GM12874 (cell line): ENCODE measurements around the gene FMN1.

Experiments used
- TF ChIP-seq, protein P1 (sequence below): IDR thresholded peaks from 2 replicates; pipeline ENCODE4 v1.5.1; 2011; ENCODE audit warnings: low read depth, mild to moderate bottlenecking, control low read depth, low read length, moderate library complexity; ENCODE audit not compliant: insufficient read depth

The FMN1 gene

DNA sequence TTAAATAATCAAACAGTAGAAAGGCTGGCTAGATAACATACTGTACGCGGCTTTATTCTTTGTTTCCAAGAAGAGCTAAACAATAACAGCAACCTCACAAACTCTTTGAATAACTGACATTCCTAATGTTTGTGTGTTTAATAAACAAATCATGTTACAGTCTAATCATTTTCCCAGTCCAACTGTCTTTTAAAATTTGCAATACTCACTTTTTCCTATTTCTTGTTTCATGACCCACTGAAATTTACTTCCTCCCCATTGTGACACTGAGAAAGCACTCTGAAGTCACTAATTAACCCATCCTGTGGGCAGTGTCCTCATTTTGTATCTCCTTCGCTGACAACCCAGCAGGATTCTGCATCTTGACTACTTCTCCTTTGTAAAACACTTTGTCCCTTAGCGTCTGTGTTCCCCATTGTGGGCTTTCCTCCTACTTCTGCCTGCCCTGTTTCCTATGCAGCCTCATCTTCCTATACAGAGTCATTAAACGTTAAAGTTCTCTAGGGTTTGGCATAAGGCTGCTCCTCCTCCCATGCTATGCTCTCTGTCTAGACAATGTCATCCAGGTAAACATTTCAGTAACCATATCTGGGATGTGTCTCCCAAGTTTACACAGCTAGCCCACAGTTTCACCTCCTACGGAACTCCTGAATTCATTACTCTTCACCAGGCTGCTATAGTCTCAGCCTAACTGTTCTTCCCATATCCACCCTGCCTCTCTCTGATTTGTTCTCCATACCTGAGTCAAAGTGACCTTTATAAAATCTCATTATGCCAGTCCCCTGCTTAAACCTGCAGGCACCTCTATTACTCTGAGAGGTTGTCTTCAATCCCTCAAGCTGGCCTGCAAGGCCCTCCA lies 327.8 kb downstream of the FMN1 start:
- TF ChIP-seq, protein P1, sequence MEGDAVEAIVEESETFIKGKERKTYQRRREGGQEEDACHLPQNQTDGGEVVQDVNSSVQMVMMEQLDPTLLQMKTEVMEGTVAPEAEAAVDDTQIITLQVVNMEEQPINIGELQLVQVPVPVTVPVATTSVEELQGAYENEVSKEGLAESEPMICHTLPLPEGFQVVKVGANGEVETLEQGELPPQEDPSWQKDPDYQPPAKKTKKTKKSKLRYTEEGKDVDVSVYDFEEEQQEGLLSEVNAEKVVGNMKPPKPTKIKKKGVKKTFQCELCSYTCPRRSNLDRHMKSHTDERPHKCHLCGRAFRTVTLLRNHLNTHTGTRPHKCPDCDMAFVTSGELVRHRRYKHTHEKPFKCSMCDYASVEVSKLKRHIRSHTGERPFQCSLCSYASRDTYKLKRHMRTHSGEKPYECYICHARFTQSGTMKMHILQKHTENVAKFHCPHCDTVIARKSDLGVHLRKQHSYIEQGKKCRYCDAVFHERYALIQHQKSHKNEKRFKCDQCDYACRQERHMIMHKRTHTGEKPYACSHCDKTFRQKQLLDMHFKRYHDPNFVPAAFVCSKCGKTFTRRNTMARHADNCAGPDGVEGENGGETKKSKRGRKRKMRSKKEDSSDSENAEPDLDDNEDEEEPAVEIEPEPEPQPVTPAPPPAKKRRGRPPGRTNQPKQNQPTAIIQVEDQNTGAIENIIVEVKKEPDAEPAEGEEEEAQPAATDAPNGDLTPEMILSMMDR, result no peak

DNA sequence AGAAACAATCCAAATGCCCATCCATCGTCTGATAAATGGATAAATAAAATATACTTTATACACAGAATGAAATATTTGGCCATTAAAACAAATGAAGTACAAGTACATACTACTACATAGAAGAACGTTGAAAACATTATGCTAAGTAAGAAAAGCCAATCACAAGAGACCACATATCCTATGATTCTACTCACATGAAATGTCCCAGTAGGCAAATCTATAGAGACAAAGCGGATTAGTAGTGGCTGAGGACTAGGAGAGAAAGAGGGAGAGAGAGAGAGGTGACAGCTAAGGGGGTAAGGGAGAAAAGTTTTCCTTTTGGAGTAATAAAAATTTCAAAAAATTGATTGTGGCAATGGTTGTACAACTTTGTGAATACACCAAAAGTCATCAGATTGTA lies 329.7 kb downstream of the FMN1 start:
- TF ChIP-seq, protein P1, result no peak

DNA sequence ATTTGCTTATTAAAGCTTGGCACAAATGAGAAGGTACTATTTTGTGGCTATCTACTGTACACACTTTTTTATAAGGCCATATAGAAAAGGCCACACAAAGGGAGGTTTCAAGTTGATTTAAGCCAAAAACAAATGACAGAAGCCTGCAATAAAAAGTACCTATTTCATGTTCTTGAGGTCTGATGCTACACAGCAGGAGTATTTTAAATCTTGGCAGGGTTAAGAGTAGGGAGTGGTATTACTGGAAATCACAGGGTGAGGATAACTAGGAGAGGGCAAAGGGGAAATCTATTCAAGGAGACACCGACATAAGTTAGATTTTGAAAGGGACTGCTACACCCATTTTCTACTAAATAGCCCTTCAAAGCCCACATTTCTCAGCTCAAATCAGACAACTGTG lies 330.5 kb downstream of the FMN1 start:
- TF ChIP-seq, protein P1, result no peak

DNA sequence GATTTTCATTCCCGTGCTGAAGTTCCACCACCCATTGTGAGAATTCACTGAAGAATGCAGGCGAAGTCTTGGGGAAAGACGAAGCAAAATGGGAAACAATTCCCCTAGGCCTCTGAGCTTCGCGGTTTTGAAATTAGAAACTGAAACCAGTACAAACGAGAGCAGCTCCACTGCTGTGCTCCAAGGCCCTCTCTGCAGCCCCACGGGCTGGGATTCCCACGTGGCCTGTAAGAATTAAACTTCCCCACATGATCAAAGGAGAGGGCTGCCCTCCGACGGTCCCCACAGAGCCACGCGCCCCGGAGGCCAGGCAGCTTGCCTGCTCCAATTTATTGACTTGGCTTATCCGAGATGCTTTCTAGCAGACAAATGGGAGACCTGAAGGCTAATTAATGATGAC lies 332.8 kb downstream of the FMN1 start:
- TF ChIP-seq, protein P1, result no peak

DNA sequence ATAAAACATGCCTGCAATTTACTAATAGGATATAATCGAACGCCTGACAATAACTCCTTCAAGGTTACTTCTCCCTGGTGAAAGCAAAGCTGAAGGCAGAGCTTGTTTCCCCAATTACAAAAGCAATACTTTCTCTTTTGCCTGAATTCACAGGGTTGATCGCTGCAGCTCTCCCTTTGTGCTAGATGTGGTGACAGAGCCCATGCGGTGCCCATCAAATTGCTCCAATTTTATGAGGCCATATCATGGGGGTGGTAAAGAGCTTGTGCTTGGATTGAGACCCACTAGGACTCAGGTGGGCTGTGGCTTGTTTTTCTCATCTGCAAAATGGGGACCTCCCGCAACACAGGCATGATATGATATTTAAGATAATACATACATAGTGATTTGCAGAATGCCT lies 333.3 kb downstream of the FMN1 start:
- TF ChIP-seq, protein P1, result no peak

DNA sequence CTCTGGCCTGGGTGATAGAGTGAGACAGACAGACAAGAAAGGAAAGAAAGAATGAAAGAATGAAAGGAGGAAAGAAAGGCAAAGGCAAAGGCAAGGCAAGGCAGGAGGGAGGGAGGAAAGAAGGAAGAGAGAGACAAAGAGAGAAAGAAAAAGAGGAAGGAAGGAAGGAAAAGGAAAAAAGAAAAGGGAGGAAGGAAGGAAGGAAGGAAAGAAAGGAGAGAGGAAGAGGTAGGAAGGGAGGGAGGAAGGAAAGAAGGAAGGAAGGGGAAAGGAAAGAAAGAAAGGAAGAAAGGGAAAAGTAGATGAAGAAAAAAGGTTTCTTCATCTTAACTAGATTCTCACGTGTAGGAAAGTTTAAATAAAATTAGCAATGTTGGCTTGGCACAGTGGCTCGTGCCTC lies 334.5 kb downstream of the FMN1 start:
- TF ChIP-seq, protein P1, result no peak

DNA sequence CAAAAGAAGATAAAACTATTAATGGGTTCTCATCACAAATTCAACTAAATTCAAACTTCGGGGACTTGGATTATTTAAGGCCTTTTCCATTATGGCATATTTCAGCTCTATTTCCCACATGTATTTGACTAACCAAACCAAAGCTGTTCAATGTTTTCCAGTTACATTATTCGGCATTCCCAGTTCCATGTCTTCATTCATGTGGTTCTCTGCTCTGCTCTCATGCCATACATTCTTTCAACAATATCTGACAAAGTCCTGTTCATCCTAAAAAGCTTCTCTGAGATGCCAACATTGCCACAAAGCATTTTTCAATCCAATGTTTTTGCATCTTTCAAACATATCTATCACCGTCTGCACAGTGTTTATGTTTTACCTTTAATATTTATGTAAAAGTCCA lies 335.3 kb downstream of the FMN1 start:
- TF ChIP-seq, protein P1, result no peak
